Left ventricle myocardium superior (tissue), 1 donor: Measurements from ENCODE around the gene ASPG. TPM values are rescaled to one million over a fixed set of nuclear protein-coding genes. Genes with fewer than 3 reads are reported as not detected.

Experiments
- ATAC-seq: fragments of 200-7000 bp; cut with Tn5 transposase; one replicate; pipeline ENCODE4 v1.9.1; 2020; ENCODE audit warnings: mild to moderate bottlenecking, moderate library complexity
- DNase-seq: peaks from one replicate; pipeline ENCODE4 v3.0.0-alpha.2; 2020
- intact Hi-C: fragments of 100-400 bp; cut with micrococcal nuclease; formaldehyde crosslinking; loops from one replicate; pipeline ENCODE4 v1.11.0; 2022
- total RNA-seq: library from RNA; stranded (reverse); fragmentation: NEBNext Ultra II Directional; extraction: Animal tissue kit (Norgen Biotek cat#: 25700); gene quantifications from one replicate; pipeline ENCODE4 v1.2.1, GENCODE V29; 2021
- donor health status: DM: no; HTN: yes; CAD: no; lungs with severe emphysema.

ASPG gene
- total RNA-seq, 1 donor from 2014 or later, result 28.2 TPM

- intact Hi-C loops, result no loop called here
- DNase-seq (no peak), ATAC-seq (no peak)
Measured at GRCh38 chr14:104128981-104129380, 43.5 kb downstream of the ASPG start.

GRCh38 chr14:104129556-104129955 lies 44.1 kb downstream of the ASPG start:
- ATAC-seq, result no peak
- intact Hi-C loops, result no loop called here

GRCh38 chr14:104130974-104131651 lies 45.6 kb downstream of the ASPG start:
- DNase-seq (peak; percentile 86), ATAC-seq (peak; percentile 83)
- intact Hi-C loops, result loop anchor here (10.0 kb wide), 1 partner anchor 56 kb away; no protein-coding TSS in a partner anchor

More at GRCh38 chr14:104129556-104129955, 44.1 kb downstream of the ASPG start:
- no peak for DNase-seq

- intact Hi-C loops, result loop anchor here (10.0 kb wide), 1 partner anchor 57 kb away; no protein-coding TSS in a partner anchor
- no peak for ATAC-seq
- DNase-seq, result peak; percentile 14
Measured at GRCh38 chr14:104131968-104132732, 46.6 kb downstream of the ASPG start.

- intact Hi-C loops, result loop anchor here (10.0 kb wide), 1 partner anchor 58 kb away; no protein-coding TSS in a partner anchor
- ATAC-seq (no peak), DNase-seq (peak; percentile 22)
Measured at GRCh38 chr14:104132981-104133380, 47.5 kb downstream of the ASPG start.

- intact Hi-C loops, result loop anchor here (10.0 kb wide), 1 partner anchor 59 kb away; no protein-coding TSS in a partner anchor
Measured at GRCh38 chr14:104133496-104133895, 48.0 kb downstream of the ASPG start.

GRCh38 chr14:104134061-104134965 lies 48.8 kb downstream of the ASPG start:
- ATAC-seq, result no peak
- peak; percentile 23 for DNase-seq
- intact Hi-C loops, result loop anchor here (10.0 kb wide), 1 partner anchor 60 kb away; no protein-coding TSS in a partner anchor

More at GRCh38 chr14:104133496-104133895, 48.0 kb downstream of the ASPG start:
- no peak for ATAC-seq
- DNase-seq, result peak; percentile 13

- intact Hi-C loops, result loop anchor here (5.0 to 10.0 kb wide), 2 partner anchors 61 to 427 kb away; no protein-coding TSS in a partner anchor
- ATAC-seq, result no peak
- DNase-seq, result peak; percentile 34
Measured at GRCh38 chr14:104135121-104135903, 49.8 kb downstream of the ASPG start.

GRCh38 chr14:104135904-104136471 lies 50.5 kb downstream of the ASPG start:
- peak; percentile 55 for DNase-seq
- ATAC-seq, result no peak
- intact Hi-C loops, result loop anchor here (5.0 to 10.0 kb wide), 2 partner anchors 61 to 426 kb away; no protein-coding TSS in a partner anchor

- ATAC-seq (no peak), DNase-seq (peak; percentile 41)
- intact Hi-C loops, result loop anchor here (5.0 to 10.0 kb wide), 2 partner anchors 62 to 426 kb away; no protein-coding TSS in a partner anchor
Measured at GRCh38 chr14:104136472-104137296, 51.2 kb downstream of the ASPG start.

- ATAC-seq, result peak; percentile 88
Measured at GRCh38 chr14:104137297-104138097, 52.0 kb downstream of the ASPG start.

GRCh38 chr14:104138098-104138717 lies 52.7 kb downstream of the ASPG start, which contains the start of gene KIF26A:
Gene KIF26A (plus strand): TSS chr14:104138587. CDS start chr14:104138723, 136 bp downstream.
- ATAC-seq (peak; percentile 74), DNase-seq (peak; percentile 68)
- intact Hi-C loops, result loop anchor here (5.0 to 10.0 kb wide), 2 partner anchors 63 to 424 kb away; no protein-coding TSS in a partner anchor

More at GRCh38 chr14:104137297-104138097, 52.0 kb downstream of the ASPG start:
- intact Hi-C loops, result loop anchor here (5.0 to 10.0 kb wide), 2 partner anchors 63 to 425 kb away; no protein-coding TSS in a partner anchor
- peak; percentile 85 for DNase-seq

GRCh38 chr14:104138718-104139459 lies 53.4 kb downstream of the ASPG start:
- DNase-seq (peak; percentile 35), ATAC-seq (peak; percentile 1)
- intact Hi-C loops, result loop anchor here (5.0 to 10.0 kb wide), 2 partner anchors 64 to 423 kb away; no protein-coding TSS in a partner anchor

GRCh38 chr14:104139460-104140212 lies 54.1 kb downstream of the ASPG start:
- peak; percentile 38 for DNase-seq
- ATAC-seq, result no peak
- intact Hi-C loops, result loop anchor here (5.0 to 10.0 kb wide), 2 partner anchors 65 to 423 kb away; no protein-coding TSS in a partner anchor
